Nasal cavity respiratory epithelium epithelial cell of viscerocranial mucosa (primary cell): ENCODE measurements around the gene REV3L. TPM values are rescaled to one million over a fixed set of nuclear protein-coding genes. Genes with fewer than 3 reads are reported as not detected.

Experiments used
- total RNA-seq: library from RNA; depleted of rRNA; stranded (reverse); fragments of >200 nt; gene quantifications from 2 replicates; pipeline ENCODE4 v1.2.3, GENCODE V29; 2014

Gene REV3L, protein sequence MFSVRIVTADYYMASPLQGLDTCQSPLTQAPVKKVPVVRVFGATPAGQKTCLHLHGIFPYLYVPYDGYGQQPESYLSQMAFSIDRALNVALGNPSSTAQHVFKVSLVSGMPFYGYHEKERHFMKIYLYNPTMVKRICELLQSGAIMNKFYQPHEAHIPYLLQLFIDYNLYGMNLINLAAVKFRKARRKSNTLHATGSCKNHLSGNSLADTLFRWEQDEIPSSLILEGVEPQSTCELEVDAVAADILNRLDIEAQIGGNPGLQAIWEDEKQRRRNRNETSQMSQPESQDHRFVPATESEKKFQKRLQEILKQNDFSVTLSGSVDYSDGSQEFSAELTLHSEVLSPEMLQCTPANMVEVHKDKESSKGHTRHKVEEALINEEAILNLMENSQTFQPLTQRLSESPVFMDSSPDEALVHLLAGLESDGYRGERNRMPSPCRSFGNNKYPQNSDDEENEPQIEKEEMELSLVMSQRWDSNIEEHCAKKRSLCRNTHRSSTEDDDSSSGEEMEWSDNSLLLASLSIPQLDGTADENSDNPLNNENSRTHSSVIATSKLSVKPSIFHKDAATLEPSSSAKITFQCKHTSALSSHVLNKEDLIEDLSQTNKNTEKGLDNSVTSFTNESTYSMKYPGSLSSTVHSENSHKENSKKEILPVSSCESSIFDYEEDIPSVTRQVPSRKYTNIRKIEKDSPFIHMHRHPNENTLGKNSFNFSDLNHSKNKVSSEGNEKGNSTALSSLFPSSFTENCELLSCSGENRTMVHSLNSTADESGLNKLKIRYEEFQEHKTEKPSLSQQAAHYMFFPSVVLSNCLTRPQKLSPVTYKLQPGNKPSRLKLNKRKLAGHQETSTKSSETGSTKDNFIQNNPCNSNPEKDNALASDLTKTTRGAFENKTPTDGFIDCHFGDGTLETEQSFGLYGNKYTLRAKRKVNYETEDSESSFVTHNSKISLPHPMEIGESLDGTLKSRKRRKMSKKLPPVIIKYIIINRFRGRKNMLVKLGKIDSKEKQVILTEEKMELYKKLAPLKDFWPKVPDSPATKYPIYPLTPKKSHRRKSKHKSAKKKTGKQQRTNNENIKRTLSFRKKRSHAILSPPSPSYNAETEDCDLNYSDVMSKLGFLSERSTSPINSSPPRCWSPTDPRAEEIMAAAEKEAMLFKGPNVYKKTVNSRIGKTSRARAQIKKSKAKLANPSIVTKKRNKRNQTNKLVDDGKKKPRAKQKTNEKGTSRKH (N-terminal part only)
- 20.2 and 22.4 TPM in 2 replicates for total RNA-seq

DNA sequence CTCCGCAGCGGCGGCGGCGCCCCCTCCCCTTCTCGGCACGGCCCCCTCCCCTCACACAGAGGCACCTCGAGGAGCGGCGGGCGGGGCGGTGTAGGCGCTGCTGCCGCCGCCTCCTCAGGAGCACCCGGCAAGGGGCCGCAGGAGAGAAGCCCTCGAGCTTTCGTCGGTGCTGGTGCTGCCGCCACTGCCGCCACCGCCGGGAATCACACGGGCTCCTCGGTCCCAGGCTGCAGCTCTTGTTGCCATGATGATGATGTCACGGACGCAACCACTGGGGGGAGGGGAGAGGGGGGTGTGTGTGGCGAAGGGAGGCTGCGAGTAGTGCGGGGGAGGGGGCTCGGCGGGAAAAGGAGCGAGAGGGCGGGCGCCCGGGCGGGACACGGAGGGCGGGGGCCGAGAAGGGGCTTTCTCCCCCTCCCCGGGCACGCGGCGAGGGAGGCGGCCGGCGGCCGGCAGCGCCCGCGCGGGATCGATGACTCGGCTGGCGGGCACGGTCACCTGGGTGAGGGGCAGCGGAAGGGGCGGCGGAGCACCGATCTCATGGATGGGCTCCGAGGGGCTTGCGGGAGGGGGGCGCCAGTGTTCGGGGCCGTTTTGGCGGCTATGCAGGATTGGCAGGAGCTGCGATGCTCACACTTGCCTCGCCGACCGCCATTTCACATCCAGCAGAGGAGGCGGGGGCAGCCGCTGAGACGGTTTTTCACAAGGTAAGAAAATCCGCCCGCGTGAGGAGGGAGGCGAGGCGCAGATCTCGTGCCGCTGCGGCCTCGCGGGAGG, at the start of gene REV3L:
TSS of gene REV3L (minus strand) at position 260 of the 777 bp plus-strand sequence. CDS start 330 bp downstream, outside the sequence.

Other genes starting within 250 kb of the REV3L start
- 56.4 and 66.1 TPM in 2 replicates for gene TRAF3IP2, start 122.7 kb upstream of the REV3L start, total RNA-seq